ENCODE data around the gene LCP2.
A peak's percentile ranks its signal among the peaks of the same experiment; 100 is the strongest.
"Not testable (repeated sequence)": the region's sequence is repeated elsewhere in the genome, so short reads cannot be mapped to it uniquely, and the experiment has no call there.

The LCP2 gene

DNA sequence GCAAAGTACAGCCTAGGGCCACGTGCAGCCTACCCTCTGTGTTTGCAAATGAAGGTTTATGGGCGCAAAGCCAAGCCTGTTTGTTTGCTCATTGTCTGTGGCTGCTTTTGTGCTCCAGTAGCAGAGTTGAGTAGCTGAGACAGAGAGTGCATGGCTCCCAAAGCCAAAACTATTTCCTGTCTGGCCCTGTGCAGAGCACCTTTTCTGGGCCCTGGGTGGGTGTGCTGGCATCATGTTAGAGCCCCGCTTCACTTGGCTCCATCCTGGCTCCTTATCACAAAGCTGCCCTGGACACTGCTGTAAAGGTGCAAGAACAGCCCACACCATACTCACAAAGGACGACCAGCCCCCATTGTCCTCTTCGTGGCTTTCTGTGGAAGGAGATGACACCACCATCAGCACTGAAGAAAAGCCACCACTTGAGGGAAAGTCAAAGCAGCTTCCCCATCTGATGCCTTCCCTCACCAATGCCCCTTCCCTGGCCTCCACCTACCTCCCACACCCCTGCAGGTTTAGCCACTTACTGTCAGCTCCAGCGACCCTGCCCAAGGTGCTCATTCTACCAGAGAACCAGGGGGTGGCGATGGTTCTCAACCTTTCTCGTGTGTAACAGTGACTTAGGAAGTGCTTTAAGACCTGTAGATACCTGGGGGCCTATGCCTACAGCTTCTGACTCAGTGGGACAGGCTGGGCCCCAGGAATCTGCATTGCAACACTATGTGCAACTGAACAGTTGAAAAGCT, 23.4 kb downstream of the LCP2 start:
- peak; percentile 46 for DNase-seq (ENCODE audit: low spot score)

DNA sequence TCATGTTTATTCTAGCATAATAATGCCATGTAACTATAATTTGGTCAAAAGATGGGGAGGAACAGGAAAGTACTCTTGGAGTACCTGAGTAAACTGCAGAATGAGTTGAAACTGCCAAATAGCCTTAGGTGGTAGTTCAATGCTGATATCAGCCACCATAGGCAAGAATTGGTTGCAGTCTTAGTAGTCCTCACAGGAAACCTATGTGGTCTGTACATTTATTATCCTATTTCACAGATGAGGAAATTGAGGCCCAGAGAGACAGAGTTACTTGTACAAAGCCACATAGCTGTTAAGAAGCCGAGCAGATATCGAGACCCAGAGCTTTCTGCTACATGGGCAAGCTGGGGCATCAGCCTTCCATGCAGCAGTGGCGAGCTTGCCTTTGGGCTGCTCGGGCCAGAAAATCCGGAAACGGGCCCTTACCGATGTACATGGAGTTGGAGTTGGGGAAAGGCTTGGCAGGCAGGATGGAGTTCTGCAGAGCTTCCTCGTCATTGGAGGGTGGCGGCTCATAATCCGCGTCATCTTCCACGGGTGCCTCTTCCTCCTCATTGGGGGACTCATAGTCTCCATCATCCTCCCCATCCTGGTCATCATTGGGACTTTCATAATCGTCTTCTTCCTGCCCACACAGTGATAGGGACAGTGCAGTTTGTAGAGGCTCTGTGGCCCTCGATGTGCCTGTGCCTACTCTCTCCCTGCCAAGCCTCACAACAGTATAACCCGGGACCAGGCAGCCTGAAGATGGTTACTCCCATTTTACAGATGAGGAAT, 27.1 kb downstream of the LCP2 start:
- DNase-seq (ENCODE audit: low spot score): no peak

DNA sequence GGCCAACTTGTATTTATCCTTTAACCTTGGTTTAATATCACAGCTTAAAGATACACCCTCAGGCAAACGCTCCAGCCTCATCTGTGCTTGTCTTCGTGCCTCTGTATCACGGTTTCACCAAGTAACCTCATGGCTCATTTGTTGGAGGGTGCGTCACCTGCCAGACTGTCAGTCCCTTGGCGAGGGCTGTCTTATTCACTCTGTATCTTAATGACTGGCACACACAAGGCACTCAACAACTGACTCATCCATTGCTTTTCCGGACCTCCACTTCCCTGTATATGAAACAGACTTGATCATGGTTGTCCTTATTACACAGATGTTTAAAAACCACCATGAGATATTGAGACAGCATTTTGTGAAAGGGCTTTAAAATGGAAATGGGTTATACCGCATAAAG, 28.0 kb downstream of the LCP2 start:
- peak; percentile 5 for DNase-seq (ENCODE audit: low spot score)

DNA sequence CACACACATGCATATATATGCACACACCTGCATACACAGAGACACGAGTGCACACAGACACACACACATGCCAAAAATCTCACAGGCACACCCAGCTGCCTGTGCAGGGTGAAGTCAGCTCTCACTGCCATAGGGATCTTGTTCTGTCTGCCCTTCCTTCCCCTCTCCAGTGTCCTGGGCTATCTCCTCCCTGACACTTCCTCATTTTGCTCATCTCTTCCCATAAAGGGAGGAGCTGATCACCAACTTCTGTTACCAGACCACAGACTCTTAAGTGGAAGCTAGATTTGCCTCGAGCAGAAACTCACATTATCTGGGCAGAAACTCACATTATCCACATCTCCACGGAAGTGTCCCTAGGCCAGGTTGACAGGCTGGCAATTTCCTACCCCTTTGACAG, 28.7 kb downstream of the LCP2 start:
- DNase-seq (ENCODE audit: low spot score): no peak

DNA sequence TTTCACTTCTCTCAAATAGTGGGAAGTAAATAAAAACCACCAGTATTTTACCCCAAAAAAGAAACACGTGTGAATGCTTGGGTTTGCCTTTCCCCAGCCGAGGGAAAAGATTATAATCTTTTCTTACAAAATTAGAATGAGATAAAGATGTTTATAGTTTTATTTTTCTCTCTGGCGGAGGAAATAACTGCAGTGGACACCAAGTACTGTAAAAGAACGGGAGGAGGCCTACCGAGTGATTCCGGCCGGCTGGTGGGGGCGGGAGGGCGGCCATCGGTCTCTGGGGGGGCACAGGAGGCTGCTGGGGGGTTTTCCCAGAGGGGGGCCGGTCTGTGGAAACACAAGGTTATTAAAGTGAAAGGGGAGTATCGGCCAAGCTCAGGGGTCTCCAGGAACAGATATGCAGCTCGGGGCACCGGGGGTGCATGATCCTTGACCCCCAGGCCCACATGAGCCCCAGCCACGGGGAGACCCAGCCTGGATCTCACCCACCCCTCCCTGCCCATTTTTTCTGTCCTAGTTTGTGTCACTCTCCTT, 29.4 kb downstream of the LCP2 start:
- no peak for DNase-seq (ENCODE audit: low spot score)

DNA sequence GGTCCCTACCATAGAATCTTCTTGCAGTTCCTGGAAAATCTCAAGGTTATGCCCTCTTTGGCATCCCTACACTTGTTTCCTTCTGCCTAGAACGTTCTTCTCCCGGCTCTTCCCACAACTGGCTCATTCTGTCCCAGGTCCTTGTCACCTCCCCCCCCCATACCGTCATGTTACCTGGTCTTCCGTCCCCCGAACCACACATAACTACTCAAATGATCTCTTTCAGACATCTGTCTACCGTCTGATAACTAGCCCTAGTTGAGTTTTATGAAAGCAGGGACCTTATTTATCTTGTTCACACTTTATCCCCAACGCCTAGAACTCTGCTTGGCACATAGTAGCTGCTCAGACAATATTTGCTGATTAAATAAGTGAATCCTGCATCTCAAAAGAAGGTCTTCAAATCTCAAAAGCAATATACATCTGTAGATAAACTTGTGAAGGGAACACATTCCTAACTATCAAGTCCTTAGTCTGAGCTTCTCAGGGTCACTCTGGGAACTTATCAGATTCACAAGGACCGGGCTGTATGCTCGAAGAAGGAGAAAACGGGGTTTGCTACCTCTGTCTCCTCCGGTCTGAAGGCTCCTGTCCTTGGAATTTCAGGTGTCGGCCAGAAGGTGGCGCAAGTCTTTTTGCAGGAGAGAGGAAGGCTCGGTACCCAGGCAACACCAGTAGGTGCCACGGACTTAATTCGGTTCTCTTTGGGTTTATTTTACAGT, 30.0 kb downstream of the LCP2 start:
- DNase-seq (ENCODE audit: low spot score): peak; percentile 65

DNA sequence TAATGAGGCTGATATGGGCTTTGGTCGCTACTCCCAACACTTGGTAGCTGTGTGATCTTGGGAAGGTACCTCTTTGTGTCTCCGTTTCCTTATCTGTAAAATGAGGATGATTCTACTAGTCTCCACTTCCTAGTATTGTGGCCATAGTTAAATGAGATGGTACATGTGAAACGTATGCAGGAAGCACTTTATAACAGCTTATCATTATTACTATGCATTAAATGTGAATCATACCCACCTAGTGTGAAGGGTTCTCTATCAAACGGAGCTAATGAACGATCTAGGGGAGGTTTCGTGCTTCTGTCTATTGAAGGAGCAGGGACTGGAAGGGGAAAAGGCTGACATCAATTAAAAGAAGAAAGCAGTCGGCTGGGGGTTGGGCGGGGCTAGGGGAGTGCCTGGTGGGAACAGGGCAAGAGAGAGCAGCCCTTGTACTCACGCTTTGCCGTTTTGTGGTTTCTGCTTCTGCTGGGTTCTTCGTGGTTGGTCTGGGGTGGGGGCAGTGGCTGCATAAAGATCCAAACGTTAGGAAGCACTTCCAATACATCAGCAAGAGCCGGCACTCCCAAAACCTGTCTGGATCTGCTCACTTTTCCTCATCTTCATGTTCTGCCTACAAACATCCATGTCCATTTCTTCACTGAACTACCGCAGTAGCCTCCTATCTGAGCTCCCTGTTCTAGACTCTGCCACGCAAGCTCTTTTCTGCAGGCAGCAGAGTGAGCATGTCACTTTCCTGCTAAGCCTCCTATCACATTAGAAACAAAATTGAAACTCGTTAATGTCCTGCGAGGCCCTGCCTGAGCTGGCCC, 30.8 kb downstream of the LCP2 start:
- DNase-seq (ENCODE audit: low spot score): no peak

DNA sequence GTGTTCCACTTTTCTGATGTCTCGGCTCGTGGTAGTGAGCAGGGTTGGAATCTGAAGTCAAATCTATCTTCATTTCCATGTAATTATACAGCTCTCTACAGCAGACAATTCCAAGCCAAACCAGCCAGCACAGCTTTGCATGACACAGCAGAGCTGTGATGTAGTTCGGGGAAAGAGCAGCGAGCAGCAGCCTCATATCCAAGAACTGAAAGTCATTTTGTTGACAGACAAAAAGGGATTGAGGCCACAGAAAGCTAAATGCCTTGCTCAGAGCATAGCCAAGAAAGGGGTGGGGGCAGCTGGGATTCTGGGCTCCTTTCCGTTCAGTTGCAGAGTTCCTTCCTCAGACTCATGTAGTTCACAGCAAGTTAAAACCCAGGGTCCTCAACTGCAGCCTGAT, 32.1 kb downstream of the LCP2 start:
- DNase-seq (ENCODE audit: low spot score): no peak

DNA sequence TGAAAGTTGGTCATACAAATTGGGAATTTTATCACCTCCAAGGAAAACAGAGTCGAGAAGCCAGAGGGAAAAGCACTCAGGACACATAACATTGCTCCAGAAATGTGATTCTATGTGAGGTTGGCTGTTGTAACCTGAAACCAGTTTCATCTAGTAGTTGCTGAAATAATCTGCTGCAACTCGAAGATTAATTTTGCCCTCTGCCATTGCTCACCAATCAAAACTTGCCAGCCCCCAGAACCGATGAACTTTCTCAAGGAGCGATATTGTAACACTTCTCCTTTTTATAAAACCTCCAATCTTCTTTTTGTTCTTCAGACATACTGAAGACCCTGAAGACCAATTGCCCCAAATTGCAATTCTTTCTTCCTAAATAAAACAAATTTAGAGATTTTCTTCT, 33.7 kb downstream of the LCP2 start:
- DNase-seq (ENCODE audit: low spot score): no peak

DNA sequence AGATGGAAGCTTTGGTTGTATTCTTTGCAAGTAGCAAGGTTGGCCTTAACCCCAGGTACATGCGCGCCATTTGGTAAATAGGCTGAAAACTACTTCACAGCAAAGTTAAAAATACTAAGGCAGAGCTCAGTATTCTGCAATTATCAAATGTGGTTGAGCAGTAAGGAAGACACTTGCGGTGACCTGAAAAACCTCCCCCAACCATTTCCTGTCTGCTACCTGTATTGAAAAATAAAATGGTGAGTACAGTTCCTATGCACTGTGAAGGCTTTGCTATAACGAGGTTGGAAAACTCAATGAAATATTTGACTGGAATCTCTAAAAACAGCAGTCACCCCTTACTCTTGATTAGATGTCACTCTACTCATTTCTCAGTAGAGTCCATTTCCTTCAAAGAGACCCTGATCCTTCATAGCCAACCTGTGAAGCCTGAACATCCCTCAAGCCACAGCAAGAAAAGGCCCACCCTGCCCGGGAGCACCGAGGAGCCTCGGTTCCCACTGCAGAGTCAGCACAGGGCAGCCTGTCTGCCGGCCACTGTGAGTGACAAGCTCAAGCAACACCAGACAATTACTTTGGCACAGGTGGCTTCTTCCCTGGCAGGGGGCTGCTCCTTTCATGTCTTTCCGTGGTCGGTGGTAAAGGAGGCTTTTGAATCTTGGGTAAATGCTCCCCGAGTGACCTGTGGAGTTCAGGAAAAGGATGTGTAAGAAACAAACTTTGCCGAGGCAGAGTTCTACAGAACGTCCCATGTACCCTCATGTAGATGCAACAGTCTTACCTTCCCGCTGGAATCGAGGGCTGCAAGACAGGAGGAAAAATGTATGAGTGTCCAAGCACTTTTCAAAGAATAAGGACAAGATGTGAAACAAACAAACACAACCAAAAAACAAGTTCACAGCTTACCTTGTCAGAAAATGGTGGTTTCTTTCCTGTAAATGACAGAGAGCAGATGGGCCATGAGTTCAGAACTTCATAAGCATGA, 35.2 kb downstream of the LCP2 start:
- DNase-seq (ENCODE audit: low spot score): no peak

DNA sequence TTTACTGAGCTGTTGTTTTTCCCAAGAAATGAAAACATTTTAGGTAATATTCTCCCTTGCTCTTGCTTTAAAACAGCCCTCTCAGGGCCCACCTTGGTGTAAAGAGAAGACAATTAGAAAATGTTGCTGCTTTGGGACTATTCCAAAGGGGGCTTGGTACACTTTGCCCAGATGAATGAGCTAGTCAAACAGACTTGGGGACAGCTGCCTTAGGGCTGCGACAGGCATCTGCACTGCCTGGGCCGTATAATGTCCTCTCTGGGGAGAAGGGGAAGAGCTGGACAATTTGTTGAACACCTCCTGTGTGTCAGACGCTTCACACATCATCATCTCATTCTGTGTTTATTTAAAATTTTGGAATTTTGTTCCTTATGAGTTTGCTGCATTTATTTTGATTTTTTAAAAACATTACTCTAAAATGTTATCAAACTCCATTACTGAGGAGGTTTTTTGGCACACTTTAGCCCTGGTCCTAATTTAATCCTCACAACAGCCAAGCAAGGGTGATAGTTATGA, 36.0 kb downstream of the LCP2 start:
- no peak for DNase-seq (ENCODE audit: low spot score)

DNA sequence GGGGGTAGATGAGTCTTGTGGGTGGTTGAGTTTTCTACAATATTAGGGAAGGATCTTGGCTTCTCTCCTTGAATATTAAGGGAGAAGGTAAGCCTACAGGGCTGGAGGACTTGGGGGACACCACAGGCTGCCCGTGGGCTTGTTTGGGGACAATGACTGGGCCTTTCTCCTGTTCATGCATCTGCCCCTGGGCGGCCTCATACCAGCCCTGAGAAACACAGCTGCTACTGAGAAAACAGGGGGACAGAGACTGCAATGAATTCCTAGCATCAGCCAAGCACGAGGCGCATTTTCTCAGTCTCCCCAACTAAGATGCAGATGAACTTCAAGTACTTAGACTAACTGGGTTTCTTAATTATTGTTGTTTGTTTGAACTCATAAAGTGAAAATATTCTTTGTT, 40.2 kb downstream of the LCP2 start:
- DNase-seq (ENCODE audit: low spot score): no peak

DNA sequence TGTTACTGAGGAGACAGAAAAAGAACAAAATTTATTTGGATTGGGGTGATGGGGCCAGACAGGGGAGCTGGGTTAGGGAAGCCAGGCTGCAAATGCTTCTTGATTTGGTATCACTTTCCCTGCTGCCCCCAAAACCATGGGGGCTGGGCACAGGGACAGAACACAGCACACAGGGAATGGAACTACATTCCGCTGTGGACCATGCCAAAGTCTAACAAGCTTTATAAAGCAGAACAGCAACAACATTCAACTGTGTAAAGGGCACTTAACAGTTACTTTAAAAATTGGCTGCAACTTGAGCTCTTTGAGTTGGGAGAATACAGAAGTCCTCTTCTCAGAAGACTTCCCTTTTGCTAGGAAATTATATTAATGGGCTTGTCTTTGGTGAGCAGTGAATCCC, 41.0 kb downstream of the LCP2 start:
- DNase-seq (ENCODE audit: low spot score): no peak

DNA sequence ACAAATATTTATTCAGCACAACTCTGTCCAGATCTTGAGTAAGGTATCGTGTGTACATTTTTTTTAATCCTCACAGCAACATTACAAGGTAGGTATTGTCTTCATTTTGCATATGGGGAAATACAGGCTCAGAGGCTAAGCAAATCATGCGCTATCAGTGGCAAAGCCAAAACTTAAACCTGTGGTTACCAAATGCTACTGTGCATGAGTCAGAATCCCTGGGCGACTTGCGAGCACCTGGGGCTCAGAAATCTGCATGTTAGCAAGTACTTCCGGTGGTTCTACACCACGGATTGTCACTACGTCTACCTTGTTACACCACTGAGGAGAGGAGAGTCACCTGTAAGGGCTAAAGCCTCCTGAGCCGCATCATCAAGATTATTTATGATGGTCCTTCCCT, 43.5 kb downstream of the LCP2 start:
- DNase-seq (ENCODE audit: low spot score): peak; percentile 20

DNA sequence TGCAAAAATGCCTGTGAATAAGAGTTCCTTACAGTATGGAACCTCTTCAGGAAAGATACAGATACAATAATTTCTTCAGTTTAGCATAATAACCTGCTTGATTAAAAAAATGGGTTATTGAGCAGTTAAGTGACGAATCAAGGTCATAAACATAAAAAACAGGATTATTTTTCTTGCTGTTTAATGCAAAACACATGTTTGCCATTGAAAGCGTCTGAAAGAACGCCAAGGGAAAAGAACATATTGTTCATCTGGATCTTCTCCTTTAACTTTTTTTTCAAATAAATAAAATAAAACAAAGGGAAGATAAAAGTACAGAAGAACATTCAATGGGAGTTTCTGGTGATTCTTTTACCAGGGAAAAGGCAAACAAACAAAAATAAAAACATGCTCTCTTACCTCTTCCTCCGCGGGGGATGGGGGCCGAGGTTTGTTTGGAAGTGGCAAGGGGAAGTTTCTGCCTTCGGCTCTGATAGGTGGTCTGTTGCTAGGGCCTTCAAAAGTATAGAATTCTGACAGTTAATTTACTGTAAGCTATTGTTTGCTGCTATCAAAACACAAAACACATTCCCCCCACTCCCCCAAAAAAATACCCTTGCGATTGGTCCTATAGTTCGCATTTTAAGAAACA, 44.7 kb downstream of the LCP2 start:
- no peak for DNase-seq (ENCODE audit: low spot score)

DNA sequence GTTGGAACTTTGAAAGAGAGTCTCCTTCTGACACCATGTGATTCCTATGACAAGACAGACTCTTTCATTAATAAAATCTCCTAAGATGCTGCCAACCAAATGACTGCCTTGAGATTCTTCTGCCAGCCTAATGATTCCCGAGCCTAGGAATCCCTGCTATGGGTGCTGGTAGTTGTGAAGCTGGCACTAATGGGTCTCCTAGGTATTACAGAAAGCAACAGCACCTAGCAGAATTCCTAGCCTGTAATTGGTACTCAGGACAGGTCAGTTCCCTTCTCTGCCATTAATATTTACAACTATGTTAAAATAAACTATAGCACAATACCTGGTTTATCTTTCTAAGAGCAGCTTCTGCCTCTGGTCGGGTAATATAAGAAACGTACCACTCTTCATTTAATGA, 45.5 kb downstream of the LCP2 start:
- no peak for DNase-seq (ENCODE audit: low spot score)

DNA sequence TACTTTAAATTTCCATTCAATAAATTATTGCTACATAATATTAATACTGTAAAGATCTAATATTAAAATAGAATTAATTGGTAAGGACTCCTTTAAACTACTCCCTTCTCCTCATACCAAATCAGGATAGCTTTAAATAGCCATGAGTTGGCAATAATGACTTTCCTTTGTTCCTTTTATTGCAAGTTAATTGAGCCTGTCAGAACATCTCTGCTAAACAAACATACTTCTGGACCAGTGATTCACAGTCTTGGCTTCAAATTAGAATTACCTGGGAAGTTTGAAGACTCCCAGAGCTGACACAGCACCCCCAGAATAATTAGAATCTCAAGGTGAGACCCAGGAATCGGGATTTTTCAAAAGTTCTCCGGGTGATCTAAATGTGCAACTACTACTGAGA, 46.1 kb downstream of the LCP2 start:
- DNase-seq (ENCODE audit: low spot score): no peak

DNA sequence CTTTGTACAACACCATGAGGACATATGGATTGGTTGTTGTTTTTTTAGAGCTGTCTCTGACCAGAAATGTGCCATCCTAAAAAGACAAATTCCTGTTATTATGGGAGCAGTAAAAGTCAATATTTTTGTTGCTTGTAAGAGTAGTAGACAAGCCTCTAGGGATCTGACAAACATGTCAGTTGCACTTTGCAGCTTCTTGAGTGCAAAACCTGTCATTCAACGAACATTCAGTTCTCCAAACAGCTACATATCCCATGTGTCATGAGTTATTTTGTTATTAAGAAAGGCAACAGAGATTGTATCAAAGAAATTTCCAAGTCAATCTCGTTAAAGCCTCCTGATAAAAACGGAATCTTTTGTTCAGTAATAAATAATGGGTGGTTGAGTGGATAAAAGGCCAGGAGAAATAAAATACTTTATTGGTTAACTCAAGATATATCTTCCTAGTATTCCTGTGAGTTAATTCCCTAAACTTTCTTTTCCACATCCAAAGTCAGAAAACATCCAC, 46.7 kb downstream of the LCP2 start:
- DNase-seq (ENCODE audit: low spot score): no peak

DNA sequence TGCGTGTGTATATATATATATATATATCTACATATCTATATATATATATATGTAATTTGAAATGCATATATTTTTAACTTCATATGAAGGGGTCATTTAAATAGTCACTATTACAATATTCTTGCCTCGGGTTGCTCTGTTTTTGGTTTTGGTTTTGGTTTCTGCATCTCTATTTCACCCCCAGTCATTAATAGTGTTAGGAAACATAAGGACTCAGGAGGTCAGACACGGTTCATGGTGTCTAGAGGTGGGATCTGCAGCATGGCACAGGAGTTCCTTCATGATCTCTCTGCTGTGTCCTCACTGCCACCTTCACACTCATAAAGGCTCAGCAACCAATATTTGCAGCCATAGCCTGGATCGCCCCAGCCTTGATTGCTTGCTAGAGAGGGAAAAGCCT, 48.2 kb downstream of the LCP2 start:
- no peak for DNase-seq (ENCODE audit: low spot score)

DNA sequence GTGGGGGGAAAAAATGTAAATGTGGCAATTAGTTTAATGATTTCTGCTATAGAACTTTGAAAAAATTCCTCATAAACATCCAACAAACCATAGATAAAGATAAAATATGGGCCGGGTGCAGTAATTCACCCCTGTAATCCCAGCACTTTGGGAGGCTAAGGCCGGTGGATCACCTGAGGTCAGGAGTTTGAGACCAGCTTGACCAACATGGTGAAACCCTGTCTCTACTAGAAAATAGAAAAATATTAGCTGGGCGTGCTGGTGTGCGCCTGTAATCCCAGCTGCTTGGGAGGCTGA, 48.7 kb downstream of the LCP2 start:
- not testable (repeated sequence) for DNase-seq (ENCODE audit: low spot score)

Data from kidney tubule cell (primary cell).